Right renal cortex interstitium (tissue), 3 donors: ENCODE results near the gene ADCY3. TPM values are rescaled to one million over a fixed set of nuclear protein-coding genes. Genes with fewer than 3 reads are reported as not detected.

ENCODE experiments used
- DNase-seq, 3 donors: peaks; one replicate each; pipeline ENCODE4 v3.0.0-alpha.2; 2013; ENCODE audit warnings: low read depth in 3 of 3, low spot score in 2 of 3
- polyA plus RNA-seq, 3 donors: library from polyadenylated mRNA; unstranded; fragments of 120-200 nt; gene quantifications; one replicate each; pipeline ENCODE4 v1.2.1, GENCODE V29; 2013; ENCODE audit not compliant: insufficient read length in 3 of 3

ADCY3 gene
- 10 to 100 TPM; 22.8 to 25.4 (median 24.3) TPM for polyA plus RNA-seq

- DNase-seq, result peak in 1 of 3 donors; percentile 18
Measured at GRCh38 chr2:24920098-24920808, at the start of gene ADCY3. TSS of gene ADCY3 (minus strand) at chr2:24920237. CDS start at chr2:24918987, 1,250 bp downstream.

GRCh38 chr2:24969784-24970183 lies 49.7 kb upstream of the ADCY3 start:
- DNase-seq, result no peak

DNA sequence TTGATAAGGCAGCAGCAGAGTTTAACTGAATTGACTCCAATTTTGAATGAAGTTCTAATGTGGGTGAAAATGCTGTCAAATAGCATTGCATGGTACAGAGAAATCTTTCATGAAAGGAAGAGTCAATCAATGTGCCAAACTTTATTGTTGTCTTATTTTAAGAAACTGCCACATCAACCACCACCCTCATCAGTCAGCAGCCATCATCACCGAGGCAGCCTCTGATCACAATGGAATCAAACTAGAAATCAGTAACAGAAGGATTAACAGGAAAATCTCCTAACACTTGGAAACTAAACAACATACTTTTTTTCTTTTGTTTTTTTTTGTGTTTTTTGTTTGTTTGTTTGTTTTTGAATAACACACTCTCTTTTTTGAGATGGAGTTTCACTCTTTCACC lies 41.9 kb upstream of the ADCY3 start:
- DNase-seq, result no peak

DNA sequence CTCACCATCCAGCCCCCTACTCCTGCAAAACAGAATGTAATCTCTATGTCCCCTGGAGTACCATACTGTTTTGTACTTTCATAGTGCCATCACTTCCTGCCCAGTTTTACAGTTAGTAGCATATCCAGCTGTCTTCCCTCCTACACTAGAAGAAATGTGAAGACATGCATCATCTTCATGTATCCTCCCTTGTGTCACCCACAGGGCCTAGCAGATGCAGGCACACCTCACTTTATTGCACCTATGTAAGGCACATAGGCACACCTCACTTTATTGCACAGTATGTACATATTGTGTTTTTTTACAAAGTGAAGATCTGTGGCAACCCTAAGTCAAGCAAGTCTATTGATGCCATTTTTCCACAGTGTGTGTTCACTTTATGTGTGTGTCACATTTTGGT lies 39.7 kb upstream of the ADCY3 start:
- no peak for DNase-seq

DNA sequence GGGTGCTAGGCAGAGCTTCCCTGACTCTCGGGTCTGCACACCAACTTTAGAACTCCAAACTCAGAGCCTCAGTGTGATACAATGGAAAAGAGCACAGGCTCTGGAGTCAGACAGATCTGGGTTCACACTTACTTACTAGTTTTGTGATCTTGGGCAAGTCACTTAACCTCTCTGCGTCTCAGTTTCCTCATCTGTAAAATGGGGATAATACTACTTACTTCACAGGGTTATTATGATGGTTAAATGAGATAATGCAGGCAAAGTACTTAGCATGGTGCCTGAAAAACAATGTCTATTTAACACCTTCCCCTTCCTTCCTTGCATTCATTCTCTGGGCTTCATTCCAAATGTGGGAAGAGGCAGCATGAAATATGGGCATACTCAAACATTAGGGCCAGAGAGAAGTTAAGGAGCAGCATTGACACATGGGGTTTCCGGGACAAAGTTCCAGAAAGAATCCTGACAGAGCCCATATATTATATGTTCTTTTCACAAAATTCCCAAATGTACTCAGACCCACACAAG lies 38.4 kb upstream of the ADCY3 start:
- DNase-seq, result no peak

DNA sequence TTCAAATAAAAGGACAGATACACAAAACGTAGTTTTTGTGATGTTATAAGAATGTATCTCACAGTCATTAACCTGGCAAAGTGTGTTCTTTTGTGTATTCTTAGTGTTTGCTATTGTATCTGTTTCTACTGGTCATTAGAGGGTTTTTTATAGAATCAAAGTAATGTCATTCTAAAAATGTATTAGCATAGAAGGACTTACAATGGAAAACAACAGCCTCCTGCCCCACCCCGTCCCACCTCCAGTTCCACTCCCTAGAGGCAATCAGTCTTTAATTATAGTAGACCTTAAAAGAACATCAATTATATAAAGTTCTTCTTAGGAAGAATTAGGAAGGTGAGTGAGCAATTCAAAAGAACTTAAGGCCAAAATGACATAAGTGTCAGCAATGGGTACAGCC lies 37.9 kb upstream of the ADCY3 start:
- no peak for DNase-seq

DNA sequence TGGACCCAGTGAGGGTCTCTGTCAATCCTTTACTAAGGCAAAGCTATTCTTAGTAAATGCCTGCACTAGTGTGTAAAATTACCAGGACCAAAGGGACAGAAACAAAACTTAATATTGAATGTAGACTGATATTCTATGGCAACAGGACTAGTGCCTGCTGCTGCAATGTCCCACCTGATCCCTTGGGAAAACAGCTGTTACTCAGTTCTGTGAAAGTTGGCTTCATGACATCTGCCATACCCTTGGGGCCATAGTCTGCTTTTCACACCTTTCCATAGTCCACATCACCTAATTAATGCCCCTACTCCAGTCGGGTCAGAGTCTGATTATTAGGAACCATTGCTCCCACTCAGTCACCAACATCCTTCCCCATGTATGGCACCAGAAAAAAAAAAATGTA lies 37.2 kb upstream of the ADCY3 start:
- DNase-seq, result no peak

DNA sequence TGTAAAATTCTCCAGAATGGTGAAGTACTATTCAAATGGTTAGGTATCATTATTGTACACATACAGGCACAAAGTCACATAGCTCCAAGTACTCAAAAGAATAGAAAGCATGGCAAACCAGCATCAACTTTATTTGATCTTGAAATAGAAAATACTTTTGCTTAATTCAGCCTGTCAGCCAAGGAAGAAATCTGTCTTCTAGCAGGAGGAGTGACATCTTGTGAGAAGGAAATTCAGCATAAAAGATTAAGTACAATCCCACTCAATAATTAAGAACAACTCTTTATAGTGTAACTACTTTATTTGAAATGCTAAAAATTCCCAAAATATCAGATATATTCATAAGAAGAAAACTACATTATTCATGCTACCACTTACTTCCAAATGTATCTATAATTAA lies 35.9 kb upstream of the ADCY3 start:
- DNase-seq, result no peak

GRCh38 chr2:24955232-24955631 lies 35.2 kb upstream of the ADCY3 start:
- no peak for DNase-seq

GRCh38 chr2:24950102-24950501 lies 30.1 kb upstream of the ADCY3 start:
- DNase-seq, result no peak

DNA sequence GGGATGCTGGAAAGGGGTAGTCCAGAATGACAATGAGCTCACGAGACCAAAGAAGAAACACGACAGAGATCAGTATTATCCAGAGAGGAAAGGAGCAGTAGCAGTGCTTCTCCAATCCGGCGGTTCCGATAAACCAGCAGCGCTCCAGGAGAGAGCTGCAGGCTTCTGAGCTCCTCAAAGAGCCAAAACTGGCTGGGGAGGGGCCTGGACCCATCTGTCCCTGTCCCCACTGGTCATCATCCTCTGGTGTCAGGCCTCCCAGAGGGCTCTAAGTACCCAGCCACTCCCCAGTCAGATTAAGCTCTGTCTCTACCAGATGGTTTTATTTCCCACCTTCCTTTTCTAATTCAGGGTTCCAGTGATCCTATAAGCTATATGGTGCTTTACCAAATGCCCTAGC lies 28.5 kb upstream of the ADCY3 start:
- no peak for DNase-seq

- DNase-seq, result no peak
Measured at GRCh38 chr2:24947561-24948157, 27.6 kb upstream of the ADCY3 start.

GRCh38 chr2:24945907-24946306 lies 25.9 kb upstream of the ADCY3 start:
- DNase-seq, result no peak

DNA sequence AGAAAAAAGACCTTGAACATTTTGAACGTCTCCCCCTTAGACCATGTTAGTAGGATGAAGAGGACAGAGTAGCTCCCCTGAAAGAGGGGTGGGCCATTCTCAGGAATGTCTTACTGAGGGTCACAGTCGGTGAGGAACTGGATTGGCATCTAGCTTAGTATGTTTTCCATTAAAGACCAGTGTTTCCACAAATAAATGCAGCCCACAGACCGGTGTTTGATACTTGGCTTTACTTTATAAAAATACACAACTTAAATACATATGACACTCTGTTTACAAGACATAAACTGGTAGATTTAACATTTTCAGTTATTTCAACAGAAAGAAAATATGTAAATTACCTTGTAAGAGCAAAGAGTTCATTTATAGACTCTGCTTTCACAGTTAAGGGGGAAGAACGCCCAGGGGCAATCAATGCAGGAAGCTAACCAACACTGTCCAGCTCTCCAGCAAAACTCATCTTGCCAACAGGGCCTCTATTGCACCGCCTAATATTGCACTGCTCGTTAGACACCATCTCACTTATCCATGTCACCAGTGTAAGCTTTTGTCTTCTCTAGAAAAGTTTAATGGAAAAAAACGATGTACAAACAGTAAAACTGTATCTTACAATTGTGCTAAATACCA lies 23.5 kb upstream of the ADCY3 start:
- DNase-seq, result no peak

GRCh38 chr2:24939353-24939752 lies 19.3 kb upstream of the ADCY3 start:
- no peak for DNase-seq

- no peak for DNase-seq
Measured at GRCh38 chr2:24937236-24937635, 17.2 kb upstream of the ADCY3 start.

- DNase-seq, result no peak
Measured at GRCh38 chr2:24935145-24935544, 15.1 kb upstream of the ADCY3 start.

DNA sequence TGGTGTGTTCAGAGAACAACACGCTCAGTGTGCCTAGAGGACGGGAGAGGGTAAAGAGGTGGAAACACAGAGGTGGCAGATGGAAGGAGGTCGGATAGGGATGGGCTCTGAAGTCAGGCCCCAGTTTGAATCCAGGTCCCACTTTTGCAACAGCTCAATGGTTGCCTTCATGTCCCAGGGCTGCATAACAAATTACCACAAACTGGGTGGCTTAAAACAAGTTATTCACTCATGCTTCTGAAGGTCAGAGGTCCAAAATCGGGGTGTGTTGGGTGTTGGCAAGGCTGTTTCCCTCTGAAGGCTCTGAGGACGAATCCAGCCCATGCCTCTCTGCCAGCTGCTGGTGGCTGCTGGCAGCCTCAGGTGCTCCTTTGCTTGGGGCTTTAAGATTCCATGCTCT lies 12.7 kb upstream of the ADCY3 start:
- no peak for DNase-seq

DNA sequence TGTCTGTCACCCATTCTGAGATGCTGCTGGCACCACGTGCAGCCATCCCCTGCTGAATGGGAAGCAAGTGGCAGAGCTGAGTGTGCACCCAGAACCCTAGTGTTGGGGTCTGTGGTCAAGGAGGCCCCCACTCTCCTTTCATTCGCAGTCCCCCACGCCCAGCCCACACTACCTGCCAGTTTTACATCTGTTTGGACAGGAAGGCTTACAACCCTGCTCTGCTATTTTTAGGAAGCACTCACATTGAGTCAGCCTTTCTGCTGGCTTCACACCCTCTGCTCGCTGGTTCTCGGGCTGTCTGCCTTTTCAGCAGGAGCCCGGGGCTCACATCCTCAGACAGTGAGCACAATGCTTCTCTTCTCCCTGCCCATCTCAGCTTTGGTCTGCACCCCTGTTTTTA lies 10.7 kb upstream of the ADCY3 start:
- no peak for DNase-seq

DNA sequence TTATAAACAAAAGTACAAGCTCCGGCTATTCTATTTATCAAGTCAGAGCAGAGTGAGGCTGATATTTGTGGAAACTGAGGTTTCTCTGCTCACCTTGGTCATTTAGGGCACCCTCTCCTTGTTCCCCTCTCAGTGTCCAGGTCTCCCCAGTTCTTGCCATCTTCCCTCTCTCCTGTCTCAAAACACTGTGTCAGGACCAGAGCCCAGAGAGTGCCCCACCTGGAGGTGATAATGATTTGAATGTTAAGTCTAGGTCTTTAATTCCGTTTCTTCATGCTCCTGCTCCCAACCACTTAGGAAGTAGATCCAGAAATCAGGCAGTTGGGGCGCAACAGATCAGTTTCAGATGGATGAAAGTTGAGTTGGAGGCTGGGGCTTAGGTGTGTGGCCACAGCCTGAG lies 9.2 kb upstream of the ADCY3 start:
- no peak for DNase-seq

GRCh38 chr2:24928036-24928435 lies 8.0 kb upstream of the ADCY3 start:
- no peak for DNase-seq
